Kidney capillary endothelial cell (primary cell): ENCODE data around the gene KANSL2.
"Not testable (repeated sequence)": the region's sequence is repeated elsewhere in the genome, so short reads cannot be mapped to it uniquely, and the experiment has no call there.

Experiments
- DNase-seq: peaks from one replicate; pipeline ENCODE4 v3.0.0-alpha.2; 2018; ENCODE audit warnings: low spot score

KANSL2 gene

GRCh38 chr12:48681710-48682532, at the start of gene KANSL2:
KANSL2 (minus strand) TSS chr12:48682238; CDS start chr12:48681632, 606 bp downstream.
- peak; percentile 98 for DNase-seq

GRCh38 chr12:48728807-48729206, 46.8 kb upstream of the KANSL2 start:
- DNase-seq = no peak

GRCh38 chr12:48720737-48721136, 38.7 kb upstream of the KANSL2 start:
- DNase-seq = not testable (repeated sequence)

GRCh38 chr12:48720171-48720570, 38.1 kb upstream of the KANSL2 start:
- DNase-seq = not testable (repeated sequence)

- not testable (repeated sequence) for DNase-seq
Measured at GRCh38 chr12:48719002-48719401, 37.0 kb upstream of the KANSL2 start.

GRCh38 chr12:48717252-48717695, 35.2 kb upstream of the KANSL2 start:
- DNase-seq = no peak

GRCh38 chr12:48716493-48717251, 34.6 kb upstream of the KANSL2 start, which contains the start of gene CCNT1:
CCNT1 (minus strand) TSS chr12:48716707; CDS start chr12:48716675, 32 bp downstream.
- peak; percentile 99 for DNase-seq

GRCh38 chr12:48716168-48716492, 34.1 kb upstream of the KANSL2 start:
- no peak for DNase-seq

GRCh38 chr12:48712209-48712608, 30.2 kb upstream of the KANSL2 start:
- no peak for DNase-seq

GRCh38 chr12:48698822-48699221, 16.8 kb upstream of the KANSL2 start:
- not testable (repeated sequence) for DNase-seq

- no peak for DNase-seq
Measured at GRCh38 chr12:48696626-48697025, 14.6 kb upstream of the KANSL2 start.

- DNase-seq = no peak
Measured at GRCh38 chr12:48695859-48696258, 13.8 kb upstream of the KANSL2 start.

GRCh38 chr12:48694038-48694437, 12.0 kb upstream of the KANSL2 start:
- DNase-seq = no peak

GRCh38 chr12:48693572-48693971, 11.5 kb upstream of the KANSL2 start:
- no peak for DNase-seq

GRCh38 chr12:48691826-48692487, 9.9 kb upstream of the KANSL2 start:
- no peak for DNase-seq

- DNase-seq = no peak
Measured at GRCh38 chr12:48690990-48691389, 9.0 kb upstream of the KANSL2 start.

- no peak for DNase-seq
Measured at GRCh38 chr12:48690436-48690835, 8.4 kb upstream of the KANSL2 start.

GRCh38 chr12:48688836-48689235, 6.8 kb upstream of the KANSL2 start:
- DNase-seq = no peak

GRCh38 chr12:48687592-48687991, 5.6 kb upstream of the KANSL2 start:
- DNase-seq = no peak

GRCh38 chr12:48686615-48687334, 4.7 kb upstream of the KANSL2 start:
- DNase-seq = no peak

GRCh38 chr12:48686037-48686595, 4.1 kb upstream of the KANSL2 start:
- DNase-seq = no peak

- DNase-seq = no peak
Measured at GRCh38 chr12:48683534-48683933, 1.5 kb upstream of the KANSL2 start.
